ENCODE results near the gene ANKRD40. TPM values are rescaled to one million over a fixed set of nuclear protein-coding genes. Genes with fewer than 3 reads are reported as not detected.

The ANKRD40 gene
- total RNA-seq, 2 donors from 2014 or later = 21.3 to 27.0 TPM

DNA sequence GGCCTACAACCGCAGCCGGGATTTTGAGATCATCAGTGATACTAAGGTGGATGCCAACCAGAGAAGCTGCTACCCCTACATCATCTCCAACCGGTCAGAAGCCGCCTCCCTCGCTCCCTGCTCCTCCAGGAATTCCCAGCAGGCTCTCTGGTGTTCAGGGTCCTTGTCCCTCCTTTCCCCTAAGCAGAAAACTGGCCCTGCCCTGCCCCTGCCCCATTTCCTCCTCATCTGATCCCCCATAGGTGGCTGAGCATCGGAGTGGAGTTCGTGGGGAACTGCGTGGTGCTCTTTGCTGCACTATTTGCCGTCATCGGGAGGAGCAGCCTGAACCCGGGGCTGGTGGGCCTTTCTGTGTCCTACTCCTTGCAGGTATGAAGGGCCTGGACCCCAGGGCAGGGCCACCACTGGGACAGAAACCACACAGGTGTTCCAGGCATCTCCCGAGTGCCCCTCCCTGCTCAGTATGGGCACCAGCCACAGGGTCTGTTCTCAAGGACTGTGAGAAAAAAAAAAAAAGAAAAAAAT lies 29.8 kb downstream of the ANKRD40 start:
- DNase-seq = peak in 1 of 4 donors; percentile 7

GRCh38 chr17:50676065-50676975 lies 31.4 kb downstream of the ANKRD40 start:
- Histone ChIP-seq H3K4me3 (no peak overlapping the region), H3K27ac (peak overlapping the region; percentile 25 to 76 (median 64)), H3K9me3 (no peaks in the 10 kb centered on the region), H3K36me3 (replicated peaks in 1 of 2; ENCODE audit: insufficient read depth in 1 of 2, low read depth in 2 of 2) (peaks cover 0 to 2% of the 10 kb centered on the region in 2 donors), H3K27me3 (no peaks in the 10 kb centered on the region), H3K4me1 (peaks cover 26% of the 10 kb centered on the region)
- no peak for ATAC-seq
- no peak for DNase-seq
- WGBS, 2 donors = 83 to 86% methylated on average over 24 of the region's 24 CpGs
- intact Hi-C loops (cut with DNase I) = no loop called here
- TF ChIP-seq, protein P1, sequence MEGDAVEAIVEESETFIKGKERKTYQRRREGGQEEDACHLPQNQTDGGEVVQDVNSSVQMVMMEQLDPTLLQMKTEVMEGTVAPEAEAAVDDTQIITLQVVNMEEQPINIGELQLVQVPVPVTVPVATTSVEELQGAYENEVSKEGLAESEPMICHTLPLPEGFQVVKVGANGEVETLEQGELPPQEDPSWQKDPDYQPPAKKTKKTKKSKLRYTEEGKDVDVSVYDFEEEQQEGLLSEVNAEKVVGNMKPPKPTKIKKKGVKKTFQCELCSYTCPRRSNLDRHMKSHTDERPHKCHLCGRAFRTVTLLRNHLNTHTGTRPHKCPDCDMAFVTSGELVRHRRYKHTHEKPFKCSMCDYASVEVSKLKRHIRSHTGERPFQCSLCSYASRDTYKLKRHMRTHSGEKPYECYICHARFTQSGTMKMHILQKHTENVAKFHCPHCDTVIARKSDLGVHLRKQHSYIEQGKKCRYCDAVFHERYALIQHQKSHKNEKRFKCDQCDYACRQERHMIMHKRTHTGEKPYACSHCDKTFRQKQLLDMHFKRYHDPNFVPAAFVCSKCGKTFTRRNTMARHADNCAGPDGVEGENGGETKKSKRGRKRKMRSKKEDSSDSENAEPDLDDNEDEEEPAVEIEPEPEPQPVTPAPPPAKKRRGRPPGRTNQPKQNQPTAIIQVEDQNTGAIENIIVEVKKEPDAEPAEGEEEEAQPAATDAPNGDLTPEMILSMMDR (IDR thresholded peaks at IDR 0.05) = no peak
- no peak for TF ChIP-seq POLR2A (IDR thresholded peaks at IDR 0.05)

More for the DNA sequence above, 29.8 kb downstream of the ANKRD40 start:
- intact Hi-C loops (cut with DNase I) = no loop called here
- Histone ChIP-seq H3K4me1 (peaks cover 23% of the 10 kb centered on the region), H3K27ac (no peak overlapping the region), H3K9me3 (no peaks in the 10 kb centered on the region), H3K36me3 (replicated peaks in 1 of 2; ENCODE audit: insufficient read depth in 1 of 2, low read depth in 2 of 2) (peaks cover 0 to 2% of the 10 kb centered on the region in 2 donors), H3K27me3 (no peaks in the 10 kb centered on the region), H3K4me3 (no peak overlapping the region)
- ATAC-seq = no peak
- TF ChIP-seq POLR2A (IDR thresholded peaks at IDR 0.05) = no peak
- TF ChIP-seq, protein P1 (IDR thresholded peaks at IDR 0.05) = no peak
- WGBS, 2 donors = 97 to 99% methylated on average over 11 to 12 of the region's 12 CpGs

DNA sequence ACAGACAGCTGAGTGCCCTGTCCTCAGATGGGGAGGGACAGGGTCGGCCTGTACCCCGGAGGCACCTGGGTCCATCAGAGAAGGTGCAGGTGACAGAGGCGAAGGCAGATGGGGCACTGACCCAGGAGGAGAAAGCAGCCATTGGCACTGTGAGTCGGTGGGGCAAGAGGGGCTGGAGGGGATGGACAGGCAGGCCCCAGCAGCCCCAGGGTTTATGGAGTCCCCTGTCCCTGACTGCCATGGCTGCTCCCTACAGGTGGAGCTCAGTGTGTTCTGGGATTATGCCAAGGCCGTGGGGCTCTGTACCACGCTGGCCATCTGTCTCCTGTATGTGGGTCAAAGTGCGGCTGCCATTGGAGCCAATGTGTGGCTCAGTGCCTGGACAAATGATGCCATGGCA lies 32.1 kb downstream of the ANKRD40 start:
- Histone ChIP-seq H3K36me3 (replicated peaks in 1 of 2; ENCODE audit: insufficient read depth in 1 of 2, low read depth in 2 of 2) (peaks cover 0 to 2% of the 10 kb centered on the region in 2 donors), H3K9me3 (no peaks in the 10 kb centered on the region), H3K27ac (peak overlapping the region; percentile 25 to 76 (median 64)), H3K4me3 (no peak overlapping the region), H3K27me3 (no peaks in the 10 kb centered on the region), H3K4me1 (peaks cover 32% of the 10 kb centered on the region)
- DNase-seq = peak; percentile 87 to 96 (median 93)
- intact Hi-C loops (cut with DNase I) = no loop called here
- peak; percentile 93 for ATAC-seq
- no peak for TF ChIP-seq POLR2A (IDR thresholded peaks at IDR 0.05)
- TF ChIP-seq, protein P1 (IDR thresholded peaks at IDR 0.05) = peak in 3 of 7 experiments; percentile 27 to 33 (median 32)
- 47 to 84% methylated on average over 3 to 7 of the region's 7 CpGs for WGBS, 2 donors

GRCh38 chr17:50675190-50675589 lies 32.5 kb downstream of the ANKRD40 start:
- intact Hi-C loops (cut with DNase I) = no loop called here
- ATAC-seq (no peak), DNase-seq (no peak)
- TF ChIP-seq, protein P1 (IDR thresholded peaks at IDR 0.05) = no peak
- TF ChIP-seq POLR2A (IDR thresholded peaks at IDR 0.05) = no peak
- H3K4me1 ChIP-seq = peaks cover 34% of the 10 kb centered on the region
- H3K36me3 ChIP-seq (replicated peaks in 1 of 2; ENCODE audit: insufficient read depth in 1 of 2, low read depth in 2 of 2) = peaks cover 0 to 2% of the 10 kb centered on the region in 2 donors
- no peak overlapping the region for H3K4me3 ChIP-seq
- H3K9me3 ChIP-seq = no peaks in the 10 kb centered on the region
- H3K27ac ChIP-seq = peak overlapping the region; percentile 15 to 76 (median 64)
- H3K27me3 ChIP-seq = no peaks in the 10 kb centered on the region
- WGBS, 2 donors = 67 to 74% methylated on average over 3 of the region's 3 CpGs
